ENCODE data around the gene TLCD3B.
"Not testable (repeated sequence)": the region's sequence is repeated elsewhere in the genome, so short reads cannot be mapped to it uniquely, and the experiment has no call there.

TLCD3B gene

GRCh38 chr16:30046588-30046987, 15.5 kb upstream of the TLCD3B start:
- no peak for DNase-seq (ENCODE audit: extremely low read depth, insufficient read length)
- Histone ChIP-seq H3K4me3 (replicated peaks; ENCODE audit: low read depth, low read length) (no peak overlapping the region), H3K36me3 (ENCODE audit: control insufficient read depth, insufficient read depth, low read length) (no peaks in the 10 kb centered on the region), H3K27me3 (replicated peaks; ENCODE audit: control insufficient read depth, insufficient read depth, low read length) (no peaks in the 10 kb centered on the region)
- TF ChIP-seq, protein P1, sequence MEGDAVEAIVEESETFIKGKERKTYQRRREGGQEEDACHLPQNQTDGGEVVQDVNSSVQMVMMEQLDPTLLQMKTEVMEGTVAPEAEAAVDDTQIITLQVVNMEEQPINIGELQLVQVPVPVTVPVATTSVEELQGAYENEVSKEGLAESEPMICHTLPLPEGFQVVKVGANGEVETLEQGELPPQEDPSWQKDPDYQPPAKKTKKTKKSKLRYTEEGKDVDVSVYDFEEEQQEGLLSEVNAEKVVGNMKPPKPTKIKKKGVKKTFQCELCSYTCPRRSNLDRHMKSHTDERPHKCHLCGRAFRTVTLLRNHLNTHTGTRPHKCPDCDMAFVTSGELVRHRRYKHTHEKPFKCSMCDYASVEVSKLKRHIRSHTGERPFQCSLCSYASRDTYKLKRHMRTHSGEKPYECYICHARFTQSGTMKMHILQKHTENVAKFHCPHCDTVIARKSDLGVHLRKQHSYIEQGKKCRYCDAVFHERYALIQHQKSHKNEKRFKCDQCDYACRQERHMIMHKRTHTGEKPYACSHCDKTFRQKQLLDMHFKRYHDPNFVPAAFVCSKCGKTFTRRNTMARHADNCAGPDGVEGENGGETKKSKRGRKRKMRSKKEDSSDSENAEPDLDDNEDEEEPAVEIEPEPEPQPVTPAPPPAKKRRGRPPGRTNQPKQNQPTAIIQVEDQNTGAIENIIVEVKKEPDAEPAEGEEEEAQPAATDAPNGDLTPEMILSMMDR (IDR thresholded peaks at IDR 0.05; ENCODE audit: insufficient read depth, low read length, poor library complexity, severe bottlenecking): no peak

DNA sequence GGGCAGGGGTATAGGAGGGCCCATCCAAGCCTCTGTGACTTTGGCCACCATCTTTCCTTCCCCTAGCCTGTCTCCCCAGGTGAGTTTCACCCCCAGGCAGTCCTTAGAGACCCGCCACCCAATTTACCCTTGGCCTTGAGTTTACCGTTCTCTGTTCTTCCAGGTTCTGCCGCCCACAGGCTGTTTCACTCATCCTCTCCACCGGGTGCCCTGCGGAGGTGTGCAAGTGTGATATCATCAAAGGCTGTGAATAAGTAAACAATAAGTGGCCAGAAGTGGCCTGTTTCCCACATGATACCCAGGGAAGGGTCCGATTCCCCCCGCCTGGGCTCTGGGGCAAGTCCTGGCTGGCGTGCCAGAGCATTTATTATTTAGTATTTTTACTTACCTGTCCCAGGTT, 15.1 kb upstream of the TLCD3B start:
- DNase-seq (ENCODE audit: extremely low read depth, insufficient read length): no peak
- TF ChIP-seq, protein P1 (IDR thresholded peaks at IDR 0.05; ENCODE audit: insufficient read depth, low read length, poor library complexity, severe bottlenecking): no peak
- Histone ChIP-seq H3K4me3 (replicated peaks; ENCODE audit: low read depth, low read length) (no peak overlapping the region), H3K36me3 (ENCODE audit: control insufficient read depth, insufficient read depth, low read length) (no peaks in the 10 kb centered on the region), H3K27me3 (replicated peaks; ENCODE audit: control insufficient read depth, insufficient read depth, low read length) (no peaks in the 10 kb centered on the region)

GRCh38 chr16:30041841-30042240, 10.8 kb upstream of the TLCD3B start:
- Histone ChIP-seq H3K36me3 (ENCODE audit: control insufficient read depth, insufficient read depth, low read length) (no peaks in the 10 kb centered on the region), H3K4me3 (replicated peaks; ENCODE audit: low read depth, low read length) (no peak overlapping the region), H3K27me3 (replicated peaks; ENCODE audit: control insufficient read depth, insufficient read depth, low read length) (no peaks in the 10 kb centered on the region; the same call in 1 of the 2 replicates)
- no peak for DNase-seq (ENCODE audit: extremely low read depth, insufficient read length)
- TF ChIP-seq, protein P1 (IDR thresholded peaks at IDR 0.05; ENCODE audit: insufficient read depth, low read length, poor library complexity, severe bottlenecking): peak; percentile 46

DNA sequence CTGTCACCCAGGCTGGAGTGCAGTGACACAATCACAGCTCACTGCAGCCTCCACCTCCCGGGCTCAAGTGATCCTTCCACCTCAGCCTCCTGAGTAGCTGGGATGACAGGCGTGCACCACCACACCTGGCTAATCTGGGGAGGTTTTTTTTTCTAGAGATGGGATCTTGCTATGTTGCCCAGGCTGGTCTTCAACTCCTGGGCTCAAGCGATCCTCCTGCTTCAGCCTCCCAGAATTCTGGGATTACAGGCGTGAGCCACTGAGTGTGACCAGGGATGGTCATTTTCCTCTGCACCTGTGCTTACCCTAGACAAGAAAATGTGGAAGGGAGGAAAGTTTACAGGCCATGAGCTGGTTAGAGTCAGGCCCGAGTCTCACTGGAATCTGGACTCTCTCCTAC, 9.6 kb upstream of the TLCD3B start:
- not testable (repeated sequence) for H3K36me3 ChIP-seq (ENCODE audit: control insufficient read depth, insufficient read depth, low read length); H3K27me3 ChIP-seq (replicated peaks; ENCODE audit: control insufficient read depth, insufficient read depth, low read length); H3K4me3 ChIP-seq (replicated peaks; ENCODE audit: low read depth, low read length); DNase-seq (ENCODE audit: extremely low read depth, insufficient read length)

DNA sequence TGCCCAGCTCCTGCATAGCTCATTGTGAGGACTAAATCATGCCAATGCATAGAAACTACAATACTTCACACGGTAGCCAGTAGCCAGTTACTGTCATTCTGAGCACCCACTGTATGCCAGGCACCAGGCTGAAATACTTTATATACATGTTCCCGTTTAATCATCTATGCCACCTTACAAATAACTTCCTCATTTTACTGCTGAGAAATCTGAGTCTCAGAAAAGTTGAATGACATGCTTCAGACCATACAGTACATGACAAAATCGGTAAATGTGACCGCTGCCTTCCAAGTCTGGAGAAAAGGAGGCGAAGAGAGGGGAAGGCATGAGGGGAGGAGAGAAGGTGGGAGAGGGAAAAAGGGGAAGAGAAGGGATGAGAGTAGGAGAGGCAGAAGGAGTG, 9.2 kb upstream of the TLCD3B start:
- TF ChIP-seq, protein P1 (IDR thresholded peaks at IDR 0.05; ENCODE audit: insufficient read depth, low read length, poor library complexity, severe bottlenecking): no peak
- Histone ChIP-seq H3K36me3 (ENCODE audit: control insufficient read depth, insufficient read depth, low read length) (no peaks in the 10 kb centered on the region), H3K4me3 (replicated peaks; ENCODE audit: low read depth, low read length) (no peak overlapping the region), H3K27me3 (replicated peaks; ENCODE audit: control insufficient read depth, insufficient read depth, low read length) (no peaks in the 10 kb centered on the region; the same call in 1 of the 2 replicates)
- no peak for DNase-seq (ENCODE audit: extremely low read depth, insufficient read length)

- H3K27me3 ChIP-seq (replicated peaks; ENCODE audit: control insufficient read depth, insufficient read depth, low read length): no peaks in the 10 kb centered on the region; the same call in 1 of the 2 replicates
- H3K4me3 ChIP-seq (replicated peaks; ENCODE audit: low read depth, low read length): no peak overlapping the region
- no peak for DNase-seq (ENCODE audit: extremely low read depth, insufficient read length)
- TF ChIP-seq, protein P1 (IDR thresholded peaks at IDR 0.05; ENCODE audit: insufficient read depth, low read length, poor library complexity, severe bottlenecking): no peak
- no peaks in the 10 kb centered on the region for H3K36me3 ChIP-seq (ENCODE audit: control insufficient read depth, insufficient read depth, low read length)
Observed at GRCh38 chr16:30033270-30033669, 2.2 kb upstream of the TLCD3B start.
